Pulmonary artery endothelial cell (primary cell): ENCODE results near the gene ZNF808. TPM values are rescaled to one million over a fixed set of nuclear protein-coding genes. Genes with fewer than 3 reads are reported as not detected.
"Not testable (repeated sequence)": the region's sequence is repeated elsewhere in the genome, so short reads cannot be mapped to it uniquely, and the experiment has no call there.

Experiments
- DNase-seq: peaks from one replicate; pipeline ENCODE4 v3.0.0-alpha.2; 2011; ENCODE audit warnings: low read depth, low spot score
- total RNA-seq: library from RNA; depleted of rRNA; stranded (reverse); fragments of >200 nt; gene quantifications from 2 replicates; pipeline ENCODE4 v1.2.3, GENCODE V29; 2014

Gene ZNF808
- total RNA-seq, 1 donor from 2014 or later: 10.6 TPM

DNA sequence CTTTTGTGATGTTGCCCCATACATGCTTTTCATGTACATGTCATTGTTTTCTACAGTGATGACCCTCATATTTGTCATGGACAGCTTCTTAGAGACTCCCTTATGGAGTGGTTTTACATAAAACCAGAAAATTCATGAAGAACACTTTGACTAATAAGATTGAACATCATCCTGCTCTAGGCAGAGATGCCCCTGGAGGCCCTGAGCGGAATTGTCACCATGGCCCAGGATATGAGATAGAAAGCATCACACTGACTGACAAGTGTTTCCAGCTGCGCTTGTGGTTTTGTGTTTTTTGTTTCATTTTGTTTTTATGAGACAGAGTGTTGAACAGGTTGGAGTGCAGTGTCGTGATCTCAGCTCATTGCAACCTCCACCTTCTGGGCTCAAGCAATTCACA is 64.8 kb downstream of the ZNF808 start:
- no peak for DNase-seq

DNA sequence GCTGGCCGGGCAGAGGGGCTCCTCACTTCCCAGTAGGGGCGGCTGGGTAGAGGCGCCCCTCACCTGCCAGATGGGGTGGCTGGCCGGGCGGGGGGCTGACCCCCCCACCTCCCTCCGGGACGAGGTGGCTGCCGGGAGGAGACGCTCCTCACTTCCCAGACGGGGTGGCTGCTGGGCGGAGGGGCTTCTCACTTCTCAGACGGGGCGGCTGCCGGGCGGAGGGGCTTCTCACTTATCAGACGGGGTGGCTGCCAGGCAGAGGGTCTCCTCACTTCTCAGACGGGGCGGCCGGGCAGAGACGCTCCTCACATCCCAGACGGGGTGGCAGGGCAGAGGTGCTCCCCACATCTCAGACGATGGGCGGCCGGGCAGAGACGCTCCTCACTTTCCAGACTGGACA is 66.0 kb downstream of the ZNF808 start:
- not testable (repeated sequence) for DNase-seq

DNA sequence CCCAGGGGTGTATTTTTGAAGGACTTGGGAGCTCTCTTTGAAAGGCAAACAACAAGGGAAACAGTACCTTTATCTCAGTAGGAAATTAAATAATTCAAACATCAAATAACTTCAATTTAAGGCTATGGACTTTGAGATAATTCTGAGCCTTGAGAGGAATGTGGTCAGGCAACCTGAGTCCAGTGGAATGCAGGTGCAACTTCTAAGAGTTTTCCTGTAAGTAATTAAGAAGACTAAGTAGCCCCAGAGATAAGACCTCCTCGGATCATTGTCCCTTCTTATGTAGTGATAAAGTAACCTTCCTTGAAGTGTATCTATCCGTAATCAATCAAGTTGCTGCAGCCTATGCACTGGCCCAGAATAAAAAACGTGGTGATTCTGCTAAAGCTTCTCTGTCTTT is 71.8 kb downstream of the ZNF808 start:
- no peak for DNase-seq

DNA sequence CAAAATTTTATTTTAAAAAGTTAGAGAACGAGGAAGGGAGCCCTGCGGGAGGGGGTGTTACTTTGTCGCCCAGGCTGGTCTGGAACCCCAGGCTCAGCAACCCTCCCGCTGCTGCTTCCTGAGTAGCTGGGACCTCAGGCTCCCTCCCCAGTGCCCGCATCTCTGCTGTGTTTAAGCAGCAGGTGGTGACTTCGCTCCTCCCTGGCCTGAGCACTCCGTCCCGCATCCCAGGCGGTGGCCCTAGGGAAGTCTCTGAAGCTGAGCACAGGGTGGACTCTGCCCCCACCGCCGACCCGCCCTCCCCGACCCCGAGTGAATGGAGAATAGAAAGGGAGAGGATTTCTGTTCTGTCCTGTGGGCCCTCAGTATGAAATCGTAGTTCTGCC is 73.2 kb downstream of the ZNF808 start:
- no peak for DNase-seq

DNA sequence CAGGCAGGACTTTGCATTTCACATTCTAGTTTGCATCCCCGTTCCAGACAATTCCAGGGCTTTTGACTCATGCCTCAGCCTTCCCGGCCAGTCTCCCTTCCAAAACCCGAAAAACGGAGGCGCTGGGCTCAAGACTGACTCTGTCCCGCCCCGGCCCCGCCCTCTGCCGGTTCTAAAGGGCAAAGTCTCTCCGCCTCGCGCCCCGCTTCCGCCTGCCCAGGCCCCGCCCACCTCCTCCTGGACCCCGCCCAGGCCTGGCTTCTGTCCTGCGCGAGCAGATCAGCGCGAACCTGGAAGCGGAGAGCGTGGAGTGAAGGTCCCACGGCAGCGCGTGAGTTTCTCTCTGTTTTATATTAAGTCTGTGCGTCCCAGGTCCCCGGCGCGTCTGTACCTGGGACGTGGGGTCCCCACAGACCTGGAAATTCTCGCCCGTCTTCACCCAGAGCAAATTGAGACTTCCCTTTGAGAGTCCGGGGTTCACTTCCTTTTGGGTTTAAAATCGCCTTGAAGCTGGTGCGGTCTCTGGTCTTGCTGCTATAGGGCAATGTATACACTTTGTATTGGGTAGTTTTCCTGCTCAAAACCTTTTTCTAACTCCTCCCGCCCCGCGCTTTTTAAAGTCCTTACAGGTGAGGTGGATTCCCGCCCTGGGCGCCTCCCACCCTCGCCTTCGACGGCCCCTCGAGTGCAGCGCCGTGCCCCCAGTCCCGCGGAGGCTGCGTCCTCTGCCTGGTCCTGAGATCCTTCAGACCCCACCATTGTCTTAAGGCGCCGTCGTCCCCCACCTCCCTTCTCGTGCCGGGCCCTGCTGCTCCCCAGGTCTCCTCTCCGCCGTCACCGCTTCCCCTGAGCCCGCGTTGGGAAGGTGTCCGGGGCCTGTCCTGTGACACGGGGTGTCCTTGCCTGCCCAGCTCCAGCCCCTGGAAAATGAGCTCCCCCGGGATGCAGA is 73.8 kb downstream of the ZNF808 start:
- DNase-seq: peak; percentile 11

DNA sequence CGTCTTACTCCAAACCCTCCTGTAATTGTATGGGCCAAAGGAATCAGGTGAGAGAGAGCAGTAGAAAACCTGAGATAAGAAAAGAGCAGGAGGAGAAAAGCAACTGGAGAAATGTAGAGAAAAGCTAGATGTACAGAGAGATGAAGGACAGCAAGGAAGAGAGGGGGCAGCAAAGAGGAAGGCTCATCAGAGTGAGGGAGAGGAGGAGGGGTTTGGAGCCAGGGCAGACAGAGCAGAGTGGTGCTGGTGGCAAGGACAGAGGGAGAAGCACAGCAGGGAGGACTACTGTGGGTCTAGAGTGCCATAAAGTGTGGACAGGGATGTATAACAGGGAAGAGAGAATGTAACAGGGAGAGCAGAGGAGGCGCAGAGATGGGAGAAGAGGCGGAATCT is 74.5 kb downstream of the ZNF808 start:
- not testable (repeated sequence) for DNase-seq

DNA sequence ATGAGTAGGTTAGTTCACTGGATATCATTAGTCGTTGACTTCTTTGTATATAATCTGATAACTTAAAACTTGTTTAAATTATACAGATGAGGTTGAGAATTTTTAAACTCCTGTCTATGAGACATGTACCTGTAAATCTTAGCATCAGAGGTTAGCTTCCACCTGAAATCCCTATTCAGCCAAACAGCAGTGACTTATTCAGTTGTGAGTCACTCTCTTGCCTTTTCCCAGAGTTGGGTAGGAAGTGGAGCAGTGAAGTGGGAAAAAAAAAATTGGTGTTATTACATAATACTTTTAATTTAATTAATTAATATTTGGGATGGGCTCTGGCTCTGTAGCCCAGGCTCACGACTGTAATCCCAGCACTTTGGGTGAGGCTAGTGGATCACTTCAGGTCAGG is 75.5 kb downstream of the ZNF808 start:
- no peak for DNase-seq

DNA sequence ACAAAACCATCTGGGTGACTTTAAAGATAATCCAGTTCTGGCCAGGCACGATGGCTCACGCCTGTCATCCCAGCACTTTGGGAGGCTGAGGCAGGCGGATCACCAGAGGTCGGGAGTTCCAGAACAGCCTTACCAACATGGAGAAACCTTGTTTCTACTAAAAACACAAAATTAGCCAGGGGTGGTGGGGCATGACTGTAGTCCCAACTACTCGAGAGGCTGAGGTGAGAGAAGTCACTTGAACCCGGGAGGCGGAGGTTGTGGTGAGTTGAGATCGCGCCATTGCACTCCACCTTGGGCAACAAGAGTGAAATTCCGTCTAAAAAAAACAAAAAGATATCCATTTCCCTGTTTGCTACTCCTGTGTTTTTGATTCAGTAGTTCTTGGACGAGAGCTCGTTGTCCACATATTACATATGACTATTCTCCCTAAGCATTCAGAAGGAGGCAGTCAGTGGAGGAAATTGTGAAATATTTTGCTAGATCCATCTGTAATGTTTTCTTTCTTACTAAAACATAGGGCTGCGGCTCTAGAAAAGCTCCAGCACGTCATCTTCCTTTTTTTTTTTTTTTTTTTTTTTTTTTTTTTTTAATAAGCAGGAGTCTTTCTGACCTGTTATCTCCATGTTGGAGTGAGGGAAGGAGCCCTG is 76.2 kb downstream of the ZNF808 start:
- DNase-seq: no peak

Other genes with a start within 250 kb of the ZNF808 start
- 4.7 and 6.5 TPM in 2 replicates for gene ZNF480, start 230.5 kb upstream of the ZNF808 start, total RNA-seq
- 2.8 and 4.7 TPM in 2 replicates for gene ZNF610, start 191.4 kb upstream of the ZNF808 start, total RNA-seq
- 14.3 and 16.9 TPM in 2 replicates for gene ZNF880, start 157.7 kb upstream of the ZNF808 start, total RNA-seq
- 11.9 and 12.4 TPM in 2 replicates for gene ZNF528, start 129.8 kb upstream of the ZNF808 start, total RNA-seq
- 0.07 TPM in 1 of 2 replicates, not detected in the other for gene ZNF534, start 98.5 kb upstream of the ZNF808 start, total RNA-seq
- gene ZNF578, start 74.1 kb upstream of the ZNF808 start, total RNA-seq: 2.2 and 3.8 TPM in 2 replicates
- gene ZNF701, start 42.6 kb downstream of the ZNF808 start, total RNA-seq: 10.0 and 14.9 TPM in 2 replicates
- gene ZNF83, start 110.7 kb downstream of the ZNF808 start, total RNA-seq: 34.4 and 52.9 TPM in 2 replicates
- gene ZNF611, start 207.4 kb downstream of the ZNF808 start, total RNA-seq: 8.7 and 11.1 TPM in 2 replicates